22Rv1 (cell line): ENCODE results near the gene TANGO2.

Source experiments
- ZFX ChIP-seq: fragments of 450-650 bp; IDR thresholded peaks from 2 replicates; pipeline ENCODE4 v1.6.1; 2017; ENCODE audit warnings: antibody characterized with exemption, borderline replicate concordance
- TF ChIP-seq, protein P1 (sequence below): fragments of 450-650 bp; IDR thresholded peaks from 2 replicates; pipeline ENCODE4 v1.5.1; 2017; ENCODE audit warnings: mild to moderate bottlenecking

DNA sequence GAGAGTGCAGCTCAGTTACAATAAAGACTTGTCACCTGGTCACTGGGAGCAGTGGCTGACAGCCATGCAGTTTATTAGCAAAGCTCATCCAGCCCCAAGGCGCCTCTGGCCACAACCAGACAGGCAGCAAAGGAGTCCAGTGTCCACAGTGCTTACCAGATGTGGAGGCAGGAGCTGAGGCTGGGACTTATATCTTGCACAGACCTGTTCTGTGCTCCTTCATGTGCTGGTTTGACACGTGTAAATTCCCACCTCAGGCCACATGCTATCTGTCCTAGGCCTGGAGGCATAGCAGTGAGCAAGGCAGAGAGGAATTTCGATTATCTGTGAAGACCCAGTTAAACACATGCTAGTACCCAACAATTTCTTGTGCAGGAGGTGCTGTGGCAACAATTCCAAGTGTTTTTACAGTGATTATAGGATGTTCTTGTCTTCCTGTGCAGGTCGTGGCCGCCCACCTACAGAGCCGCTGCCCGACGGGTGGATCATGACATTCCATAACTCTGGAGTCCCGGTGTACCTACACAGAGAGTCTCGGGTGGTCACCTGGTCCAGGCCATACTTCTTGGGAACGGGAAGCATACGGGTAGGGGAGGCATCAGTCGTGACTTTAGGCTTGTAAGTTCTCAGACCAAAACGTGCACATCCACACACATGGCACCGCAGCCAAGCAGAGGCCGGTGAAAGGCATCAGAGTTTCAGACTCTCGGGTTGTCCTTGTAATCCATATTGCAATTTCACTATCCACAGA is 68.5 kb downstream of the TANGO2 start:
- TF ChIP-seq, protein P1, sequence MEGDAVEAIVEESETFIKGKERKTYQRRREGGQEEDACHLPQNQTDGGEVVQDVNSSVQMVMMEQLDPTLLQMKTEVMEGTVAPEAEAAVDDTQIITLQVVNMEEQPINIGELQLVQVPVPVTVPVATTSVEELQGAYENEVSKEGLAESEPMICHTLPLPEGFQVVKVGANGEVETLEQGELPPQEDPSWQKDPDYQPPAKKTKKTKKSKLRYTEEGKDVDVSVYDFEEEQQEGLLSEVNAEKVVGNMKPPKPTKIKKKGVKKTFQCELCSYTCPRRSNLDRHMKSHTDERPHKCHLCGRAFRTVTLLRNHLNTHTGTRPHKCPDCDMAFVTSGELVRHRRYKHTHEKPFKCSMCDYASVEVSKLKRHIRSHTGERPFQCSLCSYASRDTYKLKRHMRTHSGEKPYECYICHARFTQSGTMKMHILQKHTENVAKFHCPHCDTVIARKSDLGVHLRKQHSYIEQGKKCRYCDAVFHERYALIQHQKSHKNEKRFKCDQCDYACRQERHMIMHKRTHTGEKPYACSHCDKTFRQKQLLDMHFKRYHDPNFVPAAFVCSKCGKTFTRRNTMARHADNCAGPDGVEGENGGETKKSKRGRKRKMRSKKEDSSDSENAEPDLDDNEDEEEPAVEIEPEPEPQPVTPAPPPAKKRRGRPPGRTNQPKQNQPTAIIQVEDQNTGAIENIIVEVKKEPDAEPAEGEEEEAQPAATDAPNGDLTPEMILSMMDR: no peak
- no peak for TF ChIP-seq ZFX
